ENCODE measurements around the gene KRT17. TPM values are rescaled to one million over a fixed set of nuclear protein-coding genes. Genes with fewer than 3 reads are reported as not detected.

Gene KRT17
- total and polyA plus RNA-seq, 9 of the 15 experiments (the other 6 are each of a cell fraction or from before 2014, with no cell fraction given) = 0.23 to 0.25 TPM; not detected in 7

- no peak overlapping the region; the same call in 2 of the 3 replicates for H3K27ac ChIP-seq (ENCODE audit: extremely low read depth, low read depth, low read length)
- peaks cover 3 to 31% of the 10 kb centered on the region in 2 experiments; a peak in 3 of 5 replicates for H3K4me1 ChIP-seq (replicated peaks in 1 of 2; ENCODE audit: control insufficient read depth in 2 of 2, insufficient read depth in 2 of 2, low read length in 2 of 2)
- intact Hi-C loops (cut with micrococcal nuclease) (no loop called here), in situ Hi-C loops (cut with MboI) (no loop called here)
- no peaks in the 10 kb centered on the region for H3K9me1 ChIP-seq (ENCODE audit: control insufficient read depth, insufficient read depth, low read length)
- peak; percentile 90 for FAIRE-seq
- H3K27me3 ChIP-seq (ENCODE audit: control insufficient read depth in 2 of 2, insufficient read depth in 2 of 2, low read length in 2 of 2) = peaks cover 0 to 8% of the 10 kb centered on the region in 2 experiments; a peak in 2 of 5 replicates
- CTCF ChIA-PET (ENCODE audit: low intra/inter-chr PET ratio) = no interaction called here
- WGBS (ENCODE audit: insufficient coverage, low coverage, missing lambda C conversion rate) = 44% methylated on average over 5 of the region's 5 CpGs
- no peaks in the 10 kb centered on the region for H3K9me3 ChIP-seq (replicated peaks; ENCODE audit: control insufficient read depth, insufficient read depth, low read depth, low read length)
- DNase-seq (ENCODE audit: extremely low read depth in 1 of 4, low spot score in 3 of 4) = no peak
- POLR2A ChIA-PET = no interaction called here
- H2AFZ ChIP-seq (ENCODE audit: low read depth, low read length) = no peak overlapping the region
- no TSS peak for BruUV-seq (replicated peaks)
- H3K79me2 ChIP-seq (ENCODE audit: control insufficient read depth, insufficient read depth, low read length) = no peaks in the 10 kb centered on the region
- H3K9ac ChIP-seq (ENCODE audit: insufficient read depth in 1 of 2, low read depth in 2 of 2, low read length in 2 of 2) = no peak overlapping the region
- H4K20me1 ChIP-seq (replicated peaks; ENCODE audit: control insufficient read depth, insufficient read depth, low read length) = peaks cover 5% of the 10 kb centered on the region; the same call in 1 of the 2 replicates
- H3K36me3 ChIP-seq (ENCODE audit: control insufficient read depth, insufficient read depth, low read length) = no peaks in the 10 kb centered on the region
- ATAC-seq = no peak
- no peak overlapping the region for H3K4me2 ChIP-seq (ENCODE audit: insufficient read depth, low read length)
- H3K4me3 ChIP-seq = no peak overlapping the region
- 0 out of 2 replicates have a peak, but pooled peaks have one; percentile 33 for TF ChIP-seq ZBTB5 (IDR thresholded peaks at IDR 0.05)
- no peak for TF ChIP-seq NR2C2 (CRISPR knock-in tag; IDR thresholded peaks at IDR 0.05)
- TF ChIP-seq NR2C2 (tag; IDR thresholded peaks at IDR 0.05) = no peak
- TF ChIP-seq HMG20A (CRISPR knock-in tag; conservative IDR thresholded peaks at IDR 0.05) = no peak
- TF ChIP-seq CBX5 (IDR thresholded peaks at IDR 0.05; ENCODE audit: borderline replicate concordance, low read depth) = no peak
- 0 out of 2 replicates have a peak, but pooled peaks have one; percentile 12 for TF ChIP-seq THRB (CRISPR knock-in tag; conservative IDR thresholded peaks at IDR 0.05)
- no peak for TF ChIP-seq TRIM25 (IDR thresholded peaks at IDR 0.05; ENCODE audit: borderline replicate concordance)
- 0 out of 2 replicates have a peak, but pooled peaks have one; percentile 17 for TF ChIP-seq ADNP (tag; IDR thresholded peaks at IDR 0.05)
- TF ChIP-seq HBP1 (CRISPR knock-in tag; IDR thresholded peaks at IDR 0.05) = peak; percentile 59; the same call in 1 of the 2 replicates
- peak; percentile 35; the same call in 1 of the 2 replicates for TF ChIP-seq BCOR (IDR thresholded peaks at IDR 0.05)
- no peak for TF ChIP-seq RBM15 (IDR thresholded peaks at IDR 0.05; ENCODE audit: insufficient read depth, low read length)
- TF ChIP-seq HNRNPL (IDR thresholded peaks at IDR 0.05; ENCODE audit: low read depth, low read length) = no peak
- TF ChIP-seq SMARCA5 (IDR thresholded peaks at IDR 0.05) = 0 out of 2 replicates have a peak, but pooled peaks have one; percentile 37
- 0 out of 2 replicates have a peak, but pooled peaks have one; percentile 25 for TF ChIP-seq NFRKB (IDR thresholded peaks at IDR 0.05; ENCODE audit: low read depth)
- TF ChIP-seq MYBL2 (IDR thresholded peaks at IDR 0.05; ENCODE audit: low read depth) = peak; percentile 17; the same call in 1 of the 2 replicates
- TF ChIP-seq MYBL2 (CRISPR knock-in tag; IDR thresholded peaks at IDR 0.05; ENCODE audit: borderline replicate concordance) = no peak
Observed at GRCh38 chr17:41632482-41633105, 8.2 kb upstream of the KRT17 start.
